ENCODE data around the gene FAM3C.

FAM3C gene

GRCh38 chr7:121420976-121421375 is 24.9 kb upstream of the FAM3C start:
- TF ChIP-seq ZNF274 (IDR thresholded peaks at IDR 0.05; ENCODE audit: low read depth, low read length), result no peak
- H3K4me3 ChIP-seq (ENCODE audit: low read length), result no peak overlapping the region

GRCh38 chr7:121419201-121420148 is 23.4 kb upstream of the FAM3C start:
- no peak overlapping the region for H3K4me3 ChIP-seq (ENCODE audit: low read length)
- no peak for TF ChIP-seq ZNF274 (IDR thresholded peaks at IDR 0.05; ENCODE audit: low read depth, low read length)

GRCh38 chr7:121416533-121416932 is 20.4 kb upstream of the FAM3C start:
- TF ChIP-seq ZNF274 (IDR thresholded peaks at IDR 0.05; ENCODE audit: low read depth, low read length), result no peak

GRCh38 chr7:121414436-121414835 is 18.3 kb upstream of the FAM3C start:
- H3K4me3 ChIP-seq (ENCODE audit: low read length), result no peak overlapping the region
- no peak for TF ChIP-seq ZNF274 (IDR thresholded peaks at IDR 0.05; ENCODE audit: low read depth, low read length)

More at GRCh38 chr7:121416533-121416932, 20.4 kb upstream of the FAM3C start:
- H3K4me3 ChIP-seq (ENCODE audit: low read length), result no peak overlapping the region

GRCh38 chr7:121411597-121411979 is 15.5 kb upstream of the FAM3C start:
- TF ChIP-seq ZNF274 (IDR thresholded peaks at IDR 0.05; ENCODE audit: low read depth, low read length), result no peak
- H3K4me3 ChIP-seq (ENCODE audit: low read length), result no peak overlapping the region

- no peak for TF ChIP-seq ZNF274 (IDR thresholded peaks at IDR 0.05; ENCODE audit: low read depth, low read length)
- no peak overlapping the region for H3K4me3 ChIP-seq (ENCODE audit: low read length)
Measured at GRCh38 chr7:121410829-121411596, 14.9 kb upstream of the FAM3C start.

GRCh38 chr7:121406944-121407343 is 10.8 kb upstream of the FAM3C start:
- TF ChIP-seq ZNF274 (IDR thresholded peaks at IDR 0.05; ENCODE audit: low read depth, low read length), result no peak
- no peak overlapping the region for H3K4me3 ChIP-seq (ENCODE audit: low read length)

GRCh38 chr7:121406461-121406860 is 10.4 kb upstream of the FAM3C start:
- no peak overlapping the region for H3K4me3 ChIP-seq (ENCODE audit: low read length)

GRCh38 chr7:121404348-121404747 is 8.2 kb upstream of the FAM3C start:
- no peak for TF ChIP-seq ZNF274 (IDR thresholded peaks at IDR 0.05; ENCODE audit: low read depth, low read length)
- H3K4me3 ChIP-seq (ENCODE audit: low read length), result no peak overlapping the region

More at GRCh38 chr7:121406461-121406860, 10.4 kb upstream of the FAM3C start:
- no peak for TF ChIP-seq ZNF274 (IDR thresholded peaks at IDR 0.05; ENCODE audit: low read depth, low read length)

GRCh38 chr7:121402701-121403100 is 6.6 kb upstream of the FAM3C start:
- H3K4me3 ChIP-seq (ENCODE audit: low read length), result no peak overlapping the region
- TF ChIP-seq ZNF274 (IDR thresholded peaks at IDR 0.05; ENCODE audit: low read depth, low read length), result no peak

- no peak for TF ChIP-seq ZNF274 (IDR thresholded peaks at IDR 0.05; ENCODE audit: low read depth, low read length)
- no peak overlapping the region for H3K4me3 ChIP-seq (ENCODE audit: low read length)
Measured at GRCh38 chr7:121401896-121402295, 5.8 kb upstream of the FAM3C start.

GRCh38 chr7:121398246-121398645 is 2.1 kb upstream of the FAM3C start:
- no peak overlapping the region for H3K4me3 ChIP-seq (ENCODE audit: low read length)
- TF ChIP-seq ZNF274 (IDR thresholded peaks at IDR 0.05; ENCODE audit: low read depth, low read length), result no peak

- H3K4me3 ChIP-seq (ENCODE audit: low read length), result no peak overlapping the region
- no peak for TF ChIP-seq ZNF274 (IDR thresholded peaks at IDR 0.05; ENCODE audit: low read depth, low read length)
Measured at GRCh38 chr7:121397822-121398221, 1.7 kb upstream of the FAM3C start.

- no peak for TF ChIP-seq ZNF274 (IDR thresholded peaks at IDR 0.05; ENCODE audit: low read depth, low read length)
- no peak overlapping the region for H3K4me3 ChIP-seq (ENCODE audit: low read length)
Measured at GRCh38 chr7:121397361-121397760, 1.3 kb upstream of the FAM3C start.

- TF ChIP-seq ZNF274 (IDR thresholded peaks at IDR 0.05; ENCODE audit: low read depth, low read length), result no peak
- H3K4me3 ChIP-seq (ENCODE audit: low read length), result peak overlapping the region; percentile 95
Measured at GRCh38 chr7:121395494-121395960, 581 bp downstream of the FAM3C start.

All from GM08714 (cell line).